ENCODE results near the gene KHDC4. TPM values are rescaled to one million over a fixed set of nuclear protein-coding genes. Genes with fewer than 3 reads are reported as not detected.

The KHDC4 gene
- total RNA-seq, 1 donor from 2014 or later: 82.8 TPM

DNA sequence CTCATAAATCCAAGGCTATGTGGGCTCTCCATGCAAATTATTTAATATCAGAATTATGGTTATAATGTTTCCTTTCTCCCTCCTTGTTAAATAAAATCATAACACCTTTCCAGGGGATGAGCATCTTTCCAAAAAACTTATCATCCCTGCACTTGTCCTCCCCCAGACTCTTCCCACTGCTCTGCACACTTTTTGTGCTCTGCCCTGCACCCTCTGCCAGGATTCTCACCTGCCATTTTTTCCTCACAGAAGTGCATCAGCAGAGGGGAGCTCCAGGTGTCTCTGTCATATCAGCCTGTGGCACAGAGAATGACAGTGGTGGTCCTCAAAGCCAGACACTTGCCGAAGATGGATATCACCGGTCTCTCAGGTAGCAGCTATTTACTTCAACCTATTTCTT lies 54.0 kb downstream of the KHDC4 start:
- intact Hi-C loops (cut with micrococcal nuclease): no loop called here

- intact Hi-C loops (cut with micrococcal nuclease): no loop called here
Observed at GRCh38 chr1:155877945-155878344, 56.3 kb downstream of the KHDC4 start.

DNA sequence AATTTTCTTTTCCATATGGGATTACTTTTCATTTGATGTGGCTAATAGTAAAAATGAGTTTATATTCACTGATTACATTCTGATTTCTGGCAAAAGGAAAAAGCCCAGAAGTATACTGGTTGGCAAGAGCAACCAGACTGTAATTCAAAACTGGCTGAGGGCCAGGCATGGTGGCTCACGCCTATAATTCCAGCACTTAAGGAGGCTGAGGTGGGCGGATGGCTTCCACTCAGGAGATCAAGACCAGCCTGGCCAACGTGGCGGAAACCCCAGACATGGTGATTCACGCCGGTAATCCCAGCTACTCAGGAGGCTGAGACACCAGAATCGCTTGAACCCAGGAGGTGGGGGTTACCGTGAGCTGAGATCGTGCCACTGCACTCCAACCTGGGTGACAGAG lies 60.4 kb downstream of the KHDC4 start:
- intact Hi-C loops (cut with micrococcal nuclease): no loop called here

- intact Hi-C loops (cut with micrococcal nuclease): no loop called here
Observed at GRCh38 chr1:155872527-155872926, 61.7 kb downstream of the KHDC4 start.

DNA sequence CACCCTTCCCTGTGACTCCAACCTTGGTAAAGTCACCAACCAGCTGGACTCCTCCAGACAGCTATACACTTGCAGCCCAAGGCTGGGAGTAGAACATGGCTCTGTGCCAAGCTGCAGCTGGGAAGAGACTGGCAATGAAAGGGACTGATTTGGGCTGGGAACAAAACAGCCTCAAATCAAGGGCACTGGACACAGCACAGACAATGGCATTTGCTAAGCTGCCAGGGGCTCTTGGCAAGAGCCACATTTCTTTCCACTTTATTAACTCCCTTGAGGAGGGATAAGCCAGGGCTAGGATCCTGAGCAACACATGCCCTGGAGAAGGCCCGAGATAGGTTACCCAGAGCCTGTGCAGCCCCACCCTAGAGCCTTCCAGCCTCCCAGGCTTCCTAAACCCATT lies 62.8 kb downstream of the KHDC4 start:
- intact Hi-C loops (cut with micrococcal nuclease): no loop called here

- intact Hi-C loops (cut with micrococcal nuclease): no loop called here
Observed at GRCh38 chr1:155867766-155868165, 66.4 kb downstream of the KHDC4 start.

GRCh38 chr1:155864393-155864792 lies 69.8 kb downstream of the KHDC4 start:
- intact Hi-C loops (cut with micrococcal nuclease): no loop called here

Other genes starting within 250 kb of the KHDC4 start
- 76.2 and 76.4 TPM in 2 replicates for gene YY1AP1, start 245.6 kb downstream of the KHDC4 start, total RNA-seq
- 146 and 148 TPM in 2 replicates for gene DAP3, start 245.3 kb downstream of the KHDC4 start, total RNA-seq
- 79.9 and 82.6 TPM in 2 replicates for gene GON4L, start 77.2 kb downstream of the KHDC4 start, total RNA-seq
- gene SYT11, start 74.8 kb downstream of the KHDC4 start, total RNA-seq: 22.2 and 22.5 TPM in 2 replicates
- gene RIT1, start 23.1 kb downstream of the KHDC4 start, total RNA-seq: 27.0 and 27.6 TPM in 2 replicates
- gene RXFP4, start 7.2 kb upstream of the KHDC4 start, total RNA-seq: 0.14 TPM in 2 replicates
- 172 and 189 TPM in 2 replicates for gene ARHGEF2, start 44.1 kb upstream of the KHDC4 start, total RNA-seq
- gene SSR2, start 86.5 kb upstream of the KHDC4 start, total RNA-seq: 265 and 268 TPM in 2 replicates
- gene UBQLN4, start 119.4 kb upstream of the KHDC4 start, total RNA-seq: 36.8 and 37.2 TPM in 2 replicates
- gene LAMTOR2, start 120.4 kb upstream of the KHDC4 start, total RNA-seq: 69.4 and 71.6 TPM in 2 replicates
- gene RAB25, start 126.7 kb upstream of the KHDC4 start, total RNA-seq: not detected in 2 replicates
- 0.20 and 0.50 TPM in 2 replicates for gene MEX3A, start 148.1 kb upstream of the KHDC4 start, total RNA-seq
- 98.8 and 104 TPM in 2 replicates for gene LMNA, start 180.3 kb upstream of the KHDC4 start, total RNA-seq
- gene SEMA4A, start 219.2 kb upstream of the KHDC4 start, total RNA-seq: 10.5 and 12.4 TPM in 2 replicates